HG02763 (cell line): Measurements from ENCODE around the gene CCNL2.
"Not testable (repeated sequence)": the region's sequence is repeated elsewhere in the genome, so short reads cannot be mapped to it uniquely, and the experiment has no call there.

Experiments
- ATAC-seq: cut with Tn5 transposase; IDR thresholded peaks from one replicate; pipeline ENCODE4 v1.9.1; 2021; ENCODE audit warnings: mild to moderate bottlenecking, moderate library complexity; ENCODE audit not compliant: unreplicated experiment

The CCNL2 gene

DNA sequence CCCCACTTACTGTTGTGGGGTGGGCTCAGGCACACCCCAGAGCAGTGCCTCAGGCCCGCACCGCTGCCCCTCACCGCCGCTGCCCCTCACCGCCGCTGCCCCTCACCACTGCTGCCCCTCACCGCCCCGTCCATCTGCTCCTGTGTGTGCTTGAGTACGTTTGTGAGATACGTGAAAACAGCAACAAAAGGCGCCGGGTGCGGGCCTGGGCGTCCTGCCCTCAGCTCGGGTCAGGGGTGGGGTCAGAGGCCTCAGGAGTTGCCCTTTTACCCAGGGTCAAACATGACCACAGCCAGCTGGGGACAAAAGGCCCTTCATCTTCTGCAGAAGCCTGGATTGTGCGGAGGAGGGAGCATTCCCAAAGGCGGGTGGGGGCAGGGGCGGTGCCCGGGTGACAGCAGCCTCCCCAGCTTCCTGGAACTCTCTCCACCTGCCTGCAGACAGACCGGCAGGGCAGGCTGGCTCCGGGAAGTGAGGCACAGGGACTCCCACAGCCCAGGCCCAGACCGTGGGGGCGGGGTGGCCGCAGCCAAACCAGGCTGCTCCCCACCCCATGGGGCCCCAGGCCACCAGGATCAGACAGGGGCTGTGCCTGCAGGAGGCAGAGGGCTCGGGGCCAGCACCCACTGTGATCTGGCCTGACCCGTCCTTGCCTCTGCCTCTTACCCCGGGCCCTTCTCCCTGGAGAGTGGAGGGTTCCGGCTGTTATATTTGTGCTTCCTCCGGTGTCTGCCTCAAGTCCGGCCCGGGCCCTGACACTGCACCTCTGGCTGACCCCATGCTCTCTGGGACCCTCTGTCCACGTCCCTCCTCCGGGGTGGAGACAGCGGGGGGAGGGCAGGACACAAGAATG is 34.0 kb upstream of the CCNL2 start:
- no peak for ATAC-seq

DNA sequence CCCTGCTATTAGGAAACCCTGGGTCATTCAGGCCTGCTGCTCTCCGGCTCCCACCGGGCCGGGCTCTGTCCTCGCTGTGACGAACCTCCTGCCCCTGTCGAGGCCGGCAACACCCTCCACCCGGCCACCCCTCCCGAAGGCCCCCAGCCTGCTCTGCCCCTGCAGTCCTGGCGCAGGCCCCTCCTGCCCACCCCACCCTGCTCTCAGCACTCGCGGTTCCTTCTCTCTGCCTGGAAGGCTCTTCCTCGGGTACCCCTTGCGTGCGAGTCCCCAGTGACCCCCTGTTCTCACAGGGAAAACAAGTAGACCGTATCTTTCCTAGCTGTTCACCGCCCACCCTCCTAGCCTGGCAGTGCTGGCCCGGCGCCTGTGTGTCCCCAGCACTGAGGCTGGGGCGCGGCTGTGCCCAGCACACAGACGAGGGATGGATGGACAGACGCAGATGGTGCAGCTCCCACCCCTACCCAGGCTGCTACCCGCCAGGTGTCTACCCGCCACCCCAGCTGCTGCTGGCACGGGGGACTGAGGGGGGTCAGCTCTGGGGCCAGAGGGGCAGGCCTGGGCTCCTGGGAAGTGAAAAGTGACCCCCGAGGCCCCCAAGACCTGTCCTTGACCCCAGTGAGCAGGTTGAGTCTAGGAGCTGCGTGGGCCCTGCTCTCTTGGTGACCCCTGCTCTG is 33.3 kb upstream of the CCNL2 start:
- no peak for ATAC-seq

DNA sequence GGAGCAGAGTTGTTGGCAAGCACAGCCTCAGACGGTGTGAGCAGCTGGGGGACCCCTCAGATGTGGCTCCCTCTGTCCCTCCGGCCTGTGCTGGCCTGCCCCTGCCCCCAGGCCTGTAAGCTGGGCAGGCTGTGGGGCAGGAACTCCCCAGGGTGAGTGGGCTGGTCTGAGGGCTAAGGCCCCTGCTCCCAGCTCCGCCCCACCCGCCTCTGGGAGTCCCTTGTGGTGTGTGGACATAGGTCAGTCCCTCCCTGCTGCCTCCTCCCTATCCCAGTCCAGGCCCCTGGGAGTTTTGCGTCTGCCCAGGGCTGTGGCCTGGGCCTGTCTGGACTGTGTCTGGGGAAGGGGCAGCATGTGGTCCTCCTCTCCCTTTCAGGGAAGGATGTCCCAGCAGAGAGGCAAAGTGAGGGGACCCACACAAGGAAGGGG is 32.7 kb upstream of the CCNL2 start:
- ATAC-seq, result no peak

DNA sequence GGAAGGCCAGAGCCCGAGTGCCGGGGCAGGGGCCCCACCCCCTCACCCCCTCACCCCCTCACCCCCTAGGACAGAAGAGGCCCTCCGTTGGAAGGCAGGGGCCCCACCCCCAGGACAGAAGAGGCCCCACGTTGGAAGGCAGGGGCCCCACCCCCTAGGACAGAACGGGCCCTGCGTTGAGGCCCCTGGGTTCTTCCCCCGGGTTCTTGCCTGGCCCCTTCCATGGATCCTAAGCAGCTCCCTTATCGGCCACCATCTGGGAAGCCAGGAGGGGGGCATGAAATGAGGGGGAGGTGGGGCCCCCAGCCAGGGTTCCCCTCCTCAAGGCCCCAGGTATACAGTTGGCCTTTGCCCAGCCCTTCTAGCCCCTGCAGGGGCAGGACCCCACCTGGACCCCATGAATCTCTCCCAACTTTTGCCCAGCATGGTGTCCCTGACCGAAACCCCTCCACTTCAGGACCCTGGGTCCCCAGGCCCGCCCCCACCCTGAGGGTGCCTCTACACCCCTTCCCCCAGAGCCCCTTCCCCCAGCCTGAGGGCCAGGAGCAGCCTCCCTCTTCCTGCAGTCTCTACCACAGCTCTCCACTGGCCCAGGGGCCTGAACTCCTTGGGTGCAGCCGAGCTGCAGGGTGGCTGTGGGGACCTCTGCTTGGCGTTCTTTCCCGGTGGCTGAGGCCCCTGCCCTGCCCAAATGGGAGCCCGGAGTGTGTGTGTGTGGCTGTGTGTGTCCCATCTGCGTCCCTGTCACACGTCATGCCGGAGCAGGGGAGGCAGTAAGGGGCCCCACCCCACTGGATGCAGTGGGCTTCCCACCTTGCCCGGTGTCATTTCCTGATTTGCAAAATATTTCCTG is 32.1 kb upstream of the CCNL2 start:
- ATAC-seq, result no peak

DNA sequence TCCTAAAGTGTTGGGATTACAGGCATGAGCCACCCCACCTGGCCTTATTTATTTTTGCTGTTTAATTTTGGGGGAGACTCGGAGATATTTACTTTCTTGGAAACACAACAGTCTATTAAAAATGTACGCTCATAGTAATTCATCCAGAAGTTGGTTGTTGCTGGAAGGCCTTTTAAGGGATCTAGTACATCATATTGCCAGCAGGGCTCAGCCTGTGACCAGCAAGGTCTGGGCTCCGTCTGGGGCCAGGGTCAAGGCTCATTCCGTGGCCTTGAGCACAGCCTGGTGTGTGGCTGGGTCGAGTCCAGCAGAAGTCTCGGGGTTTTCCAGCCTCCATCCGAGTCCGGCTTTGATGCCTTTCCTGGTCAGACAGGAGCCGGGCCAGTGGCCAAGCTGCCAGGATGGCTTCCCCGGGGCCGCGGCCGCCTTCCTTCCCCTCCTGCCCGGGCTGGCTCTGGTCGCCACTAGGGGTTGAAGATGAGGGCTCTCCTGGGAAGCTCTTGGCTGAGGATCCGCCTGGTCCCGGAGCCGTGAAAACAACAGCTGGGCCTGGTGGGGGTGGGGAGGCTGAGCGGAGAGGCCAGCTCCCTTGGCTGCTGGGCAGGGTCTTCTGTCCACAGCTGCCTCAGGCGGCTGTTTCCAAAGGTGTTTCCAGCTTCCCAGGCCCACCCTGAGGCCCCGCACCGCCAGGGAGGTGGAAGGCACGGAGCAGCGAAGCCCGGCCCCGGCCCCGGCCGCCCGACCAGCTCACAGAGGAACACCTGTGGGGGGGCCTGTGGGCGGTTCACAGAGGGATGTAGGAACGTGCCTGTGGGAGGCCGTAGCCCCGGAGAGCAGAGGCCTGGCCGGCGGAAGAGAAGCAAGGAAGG is 31.2 kb upstream of the CCNL2 start:
- no peak for ATAC-seq

DNA sequence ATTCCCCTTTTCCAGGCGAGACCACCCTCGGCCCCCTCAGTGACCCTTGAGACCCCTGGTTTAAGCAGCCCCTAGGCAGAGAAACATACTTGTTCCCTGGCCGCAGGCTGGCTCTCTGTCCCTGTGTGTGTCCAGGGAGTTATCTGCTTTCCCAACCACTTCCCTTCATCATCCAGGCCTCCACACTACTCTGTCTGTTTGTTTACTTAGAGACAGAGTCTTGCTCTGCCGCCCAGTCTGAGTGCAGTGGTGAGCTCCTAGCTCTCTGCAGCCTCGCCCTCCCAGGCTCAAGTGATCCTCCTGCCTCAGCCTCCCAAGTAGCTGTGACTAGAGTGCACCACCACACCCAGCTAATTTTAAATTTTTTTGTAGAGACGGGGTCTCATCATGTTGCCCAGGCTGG is 30.5 kb upstream of the CCNL2 start:
- no peak for ATAC-seq

DNA sequence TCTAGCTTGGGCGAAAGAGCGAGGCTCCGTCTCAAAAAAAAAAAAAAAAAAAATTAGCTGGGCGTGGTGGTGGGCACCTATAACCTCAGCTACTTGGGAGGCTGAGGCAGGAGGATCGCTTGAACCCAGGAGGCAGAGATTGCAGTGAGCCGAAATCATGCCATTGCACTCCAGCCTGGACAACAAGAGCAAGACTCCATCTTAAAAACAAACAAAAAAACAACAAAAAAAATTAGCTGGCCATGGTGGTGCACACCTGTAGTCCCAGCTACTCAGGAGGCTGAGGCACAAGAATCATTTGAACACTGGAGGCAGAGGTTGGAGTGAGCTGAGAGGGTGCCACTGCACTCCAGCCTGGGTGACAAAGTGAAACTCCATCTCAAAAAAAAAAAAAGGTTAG is 29.8 kb upstream of the CCNL2 start:
- ATAC-seq, result not testable (repeated sequence)

DNA sequence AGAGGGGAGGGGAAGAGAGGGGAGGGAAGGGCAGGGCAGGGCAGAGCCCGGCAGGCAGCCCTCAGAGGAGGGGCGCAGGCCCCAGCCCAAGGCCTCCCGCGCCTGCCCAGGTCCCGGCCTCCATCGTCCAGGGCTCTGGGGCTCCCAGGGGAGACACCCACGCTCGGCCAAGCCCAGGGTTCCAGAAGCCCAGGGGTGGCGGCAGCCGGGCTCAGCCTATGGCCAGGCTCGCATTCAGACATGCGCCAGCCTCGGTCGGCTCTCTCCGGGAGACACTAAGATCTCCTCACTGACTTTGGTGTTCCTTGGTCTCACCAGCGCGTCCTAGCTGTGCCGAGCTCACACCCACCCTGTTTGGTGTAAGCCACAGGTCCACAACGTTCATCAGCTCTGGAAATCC is 29.0 kb upstream of the CCNL2 start:
- ATAC-seq, result no peak

DNA sequence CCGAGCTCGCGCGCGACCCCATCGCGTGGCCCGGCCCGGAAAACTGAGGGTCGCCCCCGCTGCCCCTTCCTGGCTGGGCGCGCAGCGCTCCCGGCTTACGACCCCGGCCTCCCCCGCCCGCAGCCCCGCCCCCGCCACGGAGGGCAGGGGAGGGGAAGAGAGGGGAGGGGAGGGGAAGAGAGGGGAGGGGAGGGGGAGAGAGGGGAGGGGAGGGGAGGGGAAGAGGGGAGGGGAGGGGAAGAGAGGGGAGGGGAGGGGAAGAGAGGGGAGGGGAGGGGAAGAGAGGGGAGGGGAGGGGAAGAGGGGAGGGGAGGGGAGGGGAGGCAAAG is 28.6 kb upstream of the CCNL2 start:
- no peak for ATAC-seq

DNA sequence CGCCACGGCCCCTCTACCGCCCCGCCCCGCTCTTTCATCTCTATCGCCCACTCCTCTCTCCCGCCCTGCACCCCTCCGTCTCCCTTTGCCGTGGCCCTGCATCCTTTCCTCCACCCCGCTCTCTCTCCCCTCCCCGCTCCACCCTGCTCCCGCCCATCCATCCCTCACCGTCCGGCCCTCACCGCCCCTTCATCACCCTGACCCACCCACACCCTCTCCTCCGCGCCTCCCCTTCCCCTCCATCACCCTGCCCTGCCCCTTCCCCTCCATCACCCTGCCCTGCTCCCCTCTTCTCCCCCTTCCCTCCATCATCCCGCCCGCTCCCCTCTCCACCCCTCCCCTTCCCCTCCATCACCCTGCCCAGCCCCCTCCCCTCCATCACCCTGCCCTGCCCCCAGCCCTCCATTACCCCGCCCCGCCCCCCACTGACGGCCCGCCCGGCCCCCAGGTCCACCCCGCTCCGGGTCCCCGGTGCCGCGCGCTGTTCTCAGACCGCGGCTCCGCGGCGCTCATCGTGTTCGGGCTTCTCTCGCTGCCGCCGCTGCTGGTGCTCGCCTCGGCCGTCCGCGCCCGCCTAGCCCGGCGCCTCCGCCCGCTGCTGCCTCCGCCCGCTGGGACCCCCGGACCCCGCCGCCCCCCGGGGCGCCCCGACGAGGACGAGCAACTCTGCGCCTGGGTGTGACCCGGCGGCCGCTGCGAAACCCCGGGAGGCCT is 28.1 kb upstream of the CCNL2 start:
- ATAC-seq, result no peak

DNA sequence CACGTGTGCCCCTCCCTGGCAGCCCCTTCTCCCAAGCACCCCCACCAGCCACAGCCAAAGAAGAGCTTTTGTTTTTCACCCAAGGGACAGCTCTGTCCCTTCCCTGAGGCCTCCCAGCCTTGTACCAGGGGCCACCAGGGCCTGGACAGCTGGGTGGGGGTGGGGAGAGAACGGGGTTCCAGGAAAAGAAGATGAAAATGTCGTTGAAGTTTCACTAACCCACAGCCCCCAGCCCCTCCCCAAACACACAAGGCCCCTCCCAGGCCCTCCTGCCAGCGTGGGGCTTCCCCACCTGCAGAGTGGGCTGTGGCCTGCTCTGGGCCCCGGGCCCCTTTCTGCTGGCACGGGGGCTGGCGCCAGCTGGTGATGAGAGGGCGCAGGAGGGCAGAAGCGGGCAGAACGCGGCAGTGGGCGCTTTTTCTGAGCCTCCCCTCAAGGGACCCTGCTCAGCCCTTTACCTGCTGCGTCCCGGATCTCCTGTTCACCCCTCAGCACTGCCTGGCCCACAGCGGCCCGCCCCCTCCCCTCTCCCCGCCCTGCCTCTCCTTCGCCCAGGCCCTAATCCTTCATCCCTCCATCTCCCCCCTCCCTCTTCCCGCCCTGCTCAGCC is 27.5 kb upstream of the CCNL2 start:
- no peak for ATAC-seq

DNA sequence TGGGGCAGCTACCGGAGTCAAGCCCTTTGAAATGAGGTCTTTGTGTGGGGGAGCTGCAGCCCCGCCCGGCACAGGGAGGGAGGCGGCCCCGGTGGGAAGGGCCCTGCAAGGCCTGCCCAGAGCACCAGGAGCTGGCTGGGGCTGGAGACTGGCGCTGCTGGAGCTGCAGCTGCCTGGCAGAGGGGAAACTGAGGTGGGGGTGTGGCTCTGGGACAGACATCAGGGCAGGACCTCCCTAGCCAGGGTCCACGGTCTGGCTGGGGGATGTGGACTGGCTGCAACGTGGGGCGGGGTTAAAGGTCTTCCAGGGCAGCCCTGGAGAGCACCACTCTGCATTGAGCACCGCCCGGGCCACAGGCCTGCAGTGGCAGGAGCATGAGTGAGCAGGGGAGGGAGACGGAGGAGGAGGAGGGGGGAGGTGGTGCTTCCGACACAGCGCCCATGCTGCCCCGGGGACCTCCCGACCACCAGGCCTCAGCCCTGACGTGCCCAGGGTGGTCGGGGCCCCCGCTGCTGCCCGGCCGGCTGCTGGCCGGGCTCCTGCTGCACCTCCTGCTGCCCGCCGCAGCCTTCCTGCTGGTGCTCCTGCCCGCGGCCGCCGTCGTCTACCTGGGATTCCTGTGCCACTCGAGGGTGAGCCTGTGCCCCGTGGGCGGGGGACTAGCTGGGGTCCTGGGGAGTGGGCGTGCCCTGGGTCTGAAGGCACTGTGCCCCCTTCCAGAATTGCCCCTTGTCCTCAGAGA is 26.8 kb upstream of the CCNL2 start:
- ATAC-seq, result no peak

DNA sequence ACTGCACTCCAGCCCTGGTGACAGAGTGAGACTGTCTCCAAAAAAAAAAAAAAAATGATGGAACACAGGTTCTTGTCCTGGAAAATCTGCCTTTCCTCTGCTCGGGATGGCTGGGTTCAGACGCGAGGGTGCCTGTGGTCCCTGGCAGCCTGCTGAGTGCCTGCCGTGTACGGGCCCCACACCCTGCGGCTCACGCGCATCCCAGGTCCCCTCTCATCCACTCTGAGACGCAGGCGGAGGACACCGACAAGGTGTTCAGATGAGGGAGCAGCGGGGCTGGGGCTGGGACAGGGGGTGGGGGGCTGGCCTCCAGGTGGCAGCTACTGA is 26.3 kb upstream of the CCNL2 start:
- no peak for ATAC-seq

DNA sequence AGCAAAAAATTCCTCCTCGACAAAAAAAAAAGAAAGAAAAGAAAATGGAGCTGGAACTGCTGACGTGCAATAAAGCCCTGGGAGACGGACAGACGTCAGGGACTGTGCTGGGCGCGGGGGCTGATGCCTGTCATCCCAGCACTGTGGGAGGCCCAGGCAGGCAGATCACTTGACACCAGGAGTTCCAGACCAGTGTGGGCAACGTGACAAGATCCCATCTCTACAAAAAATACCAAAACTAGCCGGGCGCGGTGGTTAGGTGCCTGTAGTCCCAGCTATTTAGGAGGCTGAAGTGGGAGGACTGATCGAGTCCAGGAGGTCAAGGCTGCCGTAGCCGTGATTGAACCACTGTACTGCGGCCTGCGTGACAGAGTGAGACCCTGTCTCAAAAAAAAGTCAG is 25.6 kb upstream of the CCNL2 start:
- ATAC-seq, result no peak

DNA sequence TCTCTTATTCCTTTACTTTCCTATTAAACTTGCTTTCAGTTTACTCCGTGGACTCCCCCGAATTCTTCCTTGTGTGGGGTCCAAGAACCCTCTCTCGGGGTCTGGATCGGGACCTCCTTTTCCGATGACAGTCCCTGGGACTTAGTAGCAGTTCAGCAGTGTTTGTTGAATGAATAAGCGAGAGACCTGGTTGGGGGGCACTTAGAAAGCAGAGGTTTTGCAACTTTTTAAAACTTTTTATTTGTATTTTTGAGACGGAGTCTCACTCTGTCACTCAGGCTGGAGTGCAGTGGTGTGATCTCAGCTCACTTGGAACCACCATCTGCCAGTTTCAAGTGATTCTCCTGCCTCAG is 24.1 kb upstream of the CCNL2 start:
- ATAC-seq, result no peak

DNA sequence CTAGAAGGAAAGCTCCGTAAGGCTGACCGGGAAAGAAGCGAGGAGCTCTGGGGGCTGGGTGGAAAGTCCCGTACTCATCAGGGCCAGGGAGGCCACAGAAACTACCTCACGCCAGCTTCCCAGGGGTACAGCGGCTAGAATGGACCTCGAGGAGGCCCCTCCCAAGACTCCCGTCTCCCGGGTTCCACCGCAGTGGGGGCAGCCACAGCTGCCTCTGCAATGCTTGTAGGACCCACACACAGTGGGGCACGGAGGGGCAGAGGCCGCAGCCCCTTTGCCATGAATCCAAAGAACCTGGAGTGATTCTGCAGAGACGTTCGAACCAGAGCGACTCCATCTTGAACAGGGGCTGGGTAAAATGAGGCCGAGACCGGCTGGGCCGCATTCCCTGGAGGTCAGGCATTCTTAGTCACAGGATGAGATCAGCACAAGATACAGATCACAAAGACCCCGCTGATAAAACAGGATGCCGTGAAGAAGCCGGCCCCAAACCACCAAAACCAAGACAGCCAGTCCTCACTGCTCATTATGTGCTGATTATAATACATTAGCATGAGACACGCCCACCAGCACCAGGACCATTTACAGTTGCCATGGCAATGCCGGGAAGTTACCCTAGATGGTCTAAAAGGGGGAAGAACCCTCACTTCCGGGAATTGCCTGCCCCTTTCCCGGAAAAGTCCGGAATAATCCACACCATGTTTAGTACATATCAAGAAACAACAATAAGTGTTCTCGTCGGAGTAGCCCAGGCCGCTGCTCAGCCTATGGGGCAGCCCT is 23.5 kb upstream of the CCNL2 start:
- no peak for ATAC-seq

DNA sequence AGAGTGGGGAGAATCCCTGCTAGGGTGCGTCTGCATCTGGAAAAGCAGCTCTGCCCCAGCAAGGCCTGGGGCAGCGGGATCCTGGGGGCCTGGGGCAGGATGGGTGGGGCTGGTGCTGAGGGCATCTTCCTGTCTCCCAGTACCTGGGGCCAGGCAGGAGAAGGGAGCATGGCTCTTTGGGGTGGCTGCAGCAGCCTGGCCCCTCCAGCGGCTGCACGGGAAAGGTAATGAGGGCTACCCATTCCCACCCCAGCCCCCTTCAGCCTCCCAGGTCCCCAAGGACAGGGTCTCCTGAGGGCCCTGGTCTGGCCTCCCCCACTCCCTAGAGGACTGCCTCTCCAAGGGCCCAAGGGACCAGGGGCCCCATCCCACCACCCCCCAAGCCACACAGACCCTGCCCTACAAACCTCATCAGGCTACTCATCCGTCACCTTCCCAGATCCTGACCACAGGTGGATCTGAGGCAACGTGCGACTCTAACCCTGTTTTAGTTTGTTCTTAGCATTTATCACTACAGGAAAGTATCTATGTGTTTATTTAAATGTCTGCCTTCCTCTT is 22.9 kb upstream of the CCNL2 start:
- ATAC-seq, result no peak
